ENCODE data around the gene GPLD1.

GPLD1 gene

GRCh38 chr6:24410622-24411021 is 78.8 kb downstream of the GPLD1 start:
- H3K36me3 ChIP-seq (ENCODE audit: control insufficient read depth, insufficient read depth, low read length), result peaks cover 6% of the 10 kb centered on the region
- TF ChIP-seq CTCF (IDR thresholded peaks at IDR 0.05; ENCODE audit: insufficient read depth, low read length, poor library complexity, severe bottlenecking), result no peak

DNA sequence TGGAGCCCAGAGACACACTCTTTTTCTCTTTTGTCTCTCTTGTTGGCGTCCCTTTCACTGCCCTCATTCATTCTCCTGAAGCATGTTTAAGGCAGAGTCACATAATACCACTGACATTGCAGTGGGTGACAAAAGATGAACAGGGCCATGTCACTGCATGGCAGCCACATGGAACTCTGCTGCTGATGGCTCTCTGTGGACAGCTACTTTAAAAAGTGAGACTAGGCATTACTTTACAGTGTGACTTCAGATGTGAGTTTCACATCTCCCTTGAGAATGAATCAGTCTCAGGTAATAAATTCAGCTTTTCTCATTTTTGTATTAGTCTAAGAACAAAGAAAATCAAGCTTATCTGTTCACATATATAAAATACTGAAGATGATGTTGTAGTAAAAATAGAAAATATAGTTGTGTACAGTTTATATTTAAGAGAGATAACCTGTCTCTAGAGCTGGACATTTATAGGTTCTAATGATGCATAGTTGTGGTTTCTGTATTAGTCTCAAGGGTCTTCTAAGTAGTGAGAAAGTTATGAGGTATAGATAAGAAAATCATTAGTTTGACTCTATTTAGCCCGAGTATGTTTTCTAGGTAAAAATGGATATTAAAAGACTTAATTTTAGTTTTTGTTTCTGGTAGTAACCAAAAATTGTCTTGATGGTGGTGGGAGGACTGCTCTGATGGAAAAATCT is 80.5 kb downstream of the GPLD1 start:
- TF ChIP-seq CTCF (IDR thresholded peaks at IDR 0.05; ENCODE audit: insufficient read depth, low read length, poor library complexity, severe bottlenecking), result no peak
- Histone ChIP-seq H3K4me3 (replicated peaks; ENCODE audit: low read depth, low read length) (no peak overlapping the region), H3K27me3 (replicated peaks; ENCODE audit: control insufficient read depth, insufficient read depth, low read length) (no peaks in the 10 kb centered on the region), H3K36me3 (ENCODE audit: control insufficient read depth, insufficient read depth, low read length) (peaks cover 6% of the 10 kb centered on the region)
- DNase-seq (ENCODE audit: extremely low read depth, insufficient read length), result peak; percentile 33

More at GRCh38 chr6:24410622-24411021, 78.8 kb downstream of the GPLD1 start:
- DNase-seq (ENCODE audit: extremely low read depth, insufficient read length), result no peak
- H3K4me3 ChIP-seq (replicated peaks; ENCODE audit: low read depth, low read length), result no peak overlapping the region
- H3K27me3 ChIP-seq (replicated peaks; ENCODE audit: control insufficient read depth, insufficient read depth, low read length), result no peaks in the 10 kb centered on the region

- no peaks in the 10 kb centered on the region for H3K27me3 ChIP-seq (replicated peaks; ENCODE audit: control insufficient read depth, insufficient read depth, low read length)
- no peak overlapping the region for H3K4me3 ChIP-seq (replicated peaks; ENCODE audit: low read depth, low read length)
- DNase-seq (ENCODE audit: extremely low read depth, insufficient read length), result no peak
- no peak for TF ChIP-seq CTCF (IDR thresholded peaks at IDR 0.05; ENCODE audit: insufficient read depth, low read length, poor library complexity, severe bottlenecking)
- peaks cover 3% of the 10 kb centered on the region for H3K36me3 ChIP-seq (ENCODE audit: control insufficient read depth, insufficient read depth, low read length)
These were observed 84.1 kb downstream of the GPLD1 start for GRCh38 chr6:24405262-24405661.

- TF ChIP-seq CTCF (IDR thresholded peaks at IDR 0.05; ENCODE audit: insufficient read depth, low read length, poor library complexity, severe bottlenecking), result no peak
- no peak for DNase-seq (ENCODE audit: extremely low read depth, insufficient read length)
- Histone ChIP-seq H3K27me3 (replicated peaks; ENCODE audit: control insufficient read depth, insufficient read depth, low read length) (no peaks in the 10 kb centered on the region), H3K36me3 (ENCODE audit: control insufficient read depth, insufficient read depth, low read length) (peaks cover 1% of the 10 kb centered on the region; the same call in 1 of the 2 replicates), H3K4me3 (replicated peaks; ENCODE audit: low read depth, low read length) (peak overlapping the region; percentile 98)
These were observed 85.9 kb downstream of the GPLD1 start for GRCh38 chr6:24403501-24403824.

DNA sequence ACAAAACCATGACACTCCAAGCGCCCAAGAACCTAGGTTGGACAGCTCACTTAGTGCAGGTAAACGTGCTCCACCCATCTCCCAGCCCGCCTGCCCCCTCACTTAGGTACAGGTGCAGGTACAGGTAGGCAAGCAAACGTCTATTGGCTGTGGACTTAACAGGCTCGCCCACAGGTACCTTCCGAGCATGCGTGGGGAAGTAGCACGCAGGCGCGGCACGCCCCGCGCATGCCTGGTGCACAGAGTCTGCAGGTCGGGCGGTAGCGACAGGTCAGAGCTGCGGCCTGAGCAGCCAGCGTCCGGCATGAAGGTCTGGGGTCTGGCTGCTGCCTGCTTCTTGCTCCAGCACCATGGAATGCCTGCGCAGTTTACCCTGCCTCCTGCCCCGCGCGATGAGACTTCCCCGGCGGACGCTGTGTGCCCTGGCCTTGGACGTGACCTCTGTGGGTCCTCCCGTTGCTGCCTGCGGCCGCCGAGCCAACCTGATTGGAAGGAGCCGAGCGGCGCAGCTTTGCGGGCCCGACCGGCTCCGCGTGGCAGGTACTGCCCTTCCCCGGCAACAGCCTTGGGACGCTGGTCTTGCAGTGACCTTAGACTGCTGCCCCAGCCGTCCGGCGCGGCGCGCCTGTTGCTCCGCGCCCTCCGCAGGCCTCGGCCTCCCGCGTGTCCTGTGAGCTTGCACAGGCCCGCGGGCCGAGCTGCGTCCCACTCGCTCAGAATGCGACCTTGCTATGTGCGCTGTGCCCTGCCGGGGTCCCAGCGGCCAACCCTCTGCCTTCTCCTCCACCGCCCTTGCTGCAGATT is 86.5 kb downstream of the GPLD1 start, which contains the start of gene MRS2:
Gene MRS2, plus strand, starts transcription at position 240 of the 804 bp plus-strand sequence. Its CDS starts 111 bp downstream, at position 351.
- Histone ChIP-seq H3K27me3 (replicated peaks; ENCODE audit: control insufficient read depth, insufficient read depth, low read length) (no peaks in the 10 kb centered on the region), H3K4me3 (replicated peaks; ENCODE audit: low read depth, low read length) (peak within 1 kb of the TSS; percentile 98), H3K36me3 (ENCODE audit: control insufficient read depth, insufficient read depth, low read length) (peaks cover 1% of the 10 kb centered on the region; the same call in 1 of the 2 replicates)
- no peak for TF ChIP-seq CTCF (IDR thresholded peaks at IDR 0.05; ENCODE audit: insufficient read depth, low read length, poor library complexity, severe bottlenecking)
- DNase-seq (ENCODE audit: extremely low read depth, insufficient read length), result peak; percentile 90
